Peyer's patch (tissue), 4 donors: ENCODE results near the gene SLC49A3. TPM values are rescaled to one million over a fixed set of nuclear protein-coding genes. Genes with fewer than 3 reads are reported as not detected.

ENCODE experiments used
- DNase-seq, 3 donors: peaks; one replicate each; pipeline ENCODE4 v3.0.0-alpha.2; 2017 to 2019
- H3K27ac ChIP-seq, 4 donors: fragments of 200-600 bp; sonication (generic); one replicate each; pipeline ENCODE4 v1.5.1; 2016 to 2019
- H3K27me3 ChIP-seq, 2 donors: fragments of 200-600 bp; sonication (generic); one replicate each; pipeline ENCODE4 v1.5.1; 2019
- H3K36me3 ChIP-seq, 3 donors: fragments of 200-600 bp; sonication (generic); one replicate each; pipeline ENCODE4 v1.5.1; 2016 to 2019
- H3K4me1 ChIP-seq, 4 donors: fragments of 200-600 bp; sonication (generic); one replicate each; pipeline ENCODE4 v1.5.1; 2016 to 2019
- H3K4me3 ChIP-seq, 4 donors: fragments of 200-600 bp; sonication (generic); 1 replicate in 3 of 4; 2 replicates in 1 of 4; pipeline ENCODE4 v1.5.1; 2016 to 2019; ENCODE audit warnings: mild to moderate bottlenecking in 1 of 4
- H3K9me3 ChIP-seq, 4 donors: fragments of 200-600 bp; sonication (generic); one replicate each; pipeline ENCODE4 v1.5.1; 2016 to 2019; ENCODE audit warnings: mild to moderate bottlenecking in 1 of 4
- CTCF ChIP-seq, 6 experiments: fragments of 450-650 bp in 4 of 6; fragments of 200-600 bp in 2 of 6; sonication (generic) in 1 of 6; IDR thresholded peaks; one replicate each; pipeline ENCODE4 v1.5.1; 2017 to 2019; ENCODE audit warnings: antibody characterized with exemption in 6 of 6, mild to moderate bottlenecking in 3 of 6, moderate library complexity in 1 of 6
- POLR2A ChIP-seq, 2 donors: fragments of 450-650 bp; IDR thresholded peaks; one replicate each; pipeline ENCODE4 v1.5.1; 2017; ENCODE audit warnings: antibody characterized with exemption in 2 of 2, mild to moderate bottlenecking in 2 of 2, moderate library complexity in 2 of 2
- total RNA-seq, 4 donors: library from RNA; depleted of rRNA; stranded (reverse); fragments of >200 nt; gene quantifications; one replicate each; pipeline ENCODE4 v1.1.0, GENCODE V29; 2016

SLC49A3 gene
- total RNA-seq, 4 donors from 2014 or later: 4.1 to 13.3 (median 9.4) TPM

DNA sequence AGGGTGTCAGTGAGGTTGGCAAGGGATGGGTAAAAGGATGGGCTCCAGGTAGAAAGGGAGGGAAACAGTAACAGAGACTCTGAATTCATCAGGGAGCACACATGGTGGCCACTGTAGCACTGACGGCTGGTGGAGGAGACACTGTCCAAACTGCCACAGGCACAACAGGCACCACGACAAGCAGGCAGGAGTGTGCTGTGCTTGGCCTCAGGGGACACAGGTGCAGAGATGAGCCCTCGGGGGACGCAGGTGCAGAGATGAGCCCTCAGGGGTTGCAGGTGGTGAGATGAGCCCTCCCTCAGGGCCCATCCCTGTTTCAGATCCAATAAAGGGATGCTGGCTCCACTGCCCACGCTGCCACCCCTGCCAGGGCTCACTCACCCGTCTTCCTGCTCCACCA, 56.0 kb downstream of the SLC49A3 start:
- H3K4me1 ChIP-seq: no peaks in the 10 kb centered on the region
- no peak for DNase-seq
- H3K9me3 ChIP-seq: no peaks in the 10 kb centered on the region
- no peaks in the 10 kb centered on the region for H3K27me3 ChIP-seq
- no peaks in the 10 kb centered on the region for H3K36me3 ChIP-seq
- no peak overlapping the region for H3K4me3 ChIP-seq
- no peak for TF ChIP-seq CTCF (IDR thresholded peaks at IDR 0.05)
- TF ChIP-seq POLR2A (IDR thresholded peaks at IDR 0.05): no peak
- no peak overlapping the region for H3K27ac ChIP-seq

- H3K9me3 ChIP-seq: no peaks in the 10 kb centered on the region
- no peak overlapping the region for H3K27ac ChIP-seq
- no peak for DNase-seq
- H3K27me3 ChIP-seq: no peaks in the 10 kb centered on the region
- H3K4me3 ChIP-seq: no peak overlapping the region
- no peak for TF ChIP-seq CTCF (IDR thresholded peaks at IDR 0.05)
- no peaks in the 10 kb centered on the region for H3K36me3 ChIP-seq
- H3K4me1 ChIP-seq: no peaks in the 10 kb centered on the region
Measured at GRCh38 chr4:632196-632790, 56.7 kb downstream of the SLC49A3 start.

Other genes with a start within 250 kb of the SLC49A3 start
- gene ZNF721, start 190.0 kb downstream of the SLC49A3 start, total RNA-seq: 10 to 100 TPM; 35.4 to 86.6 (median 40.5) TPM
- 100 to 1,000 TPM in 3 of 4 donors, 10 to 100 TPM in 1; 63.7 to 123 (median 108) TPM for gene PIGG, start 189.9 kb downstream of the SLC49A3 start, total RNA-seq
- not detected for gene TMEM271, start 112.9 kb downstream of the SLC49A3 start, total RNA-seq
- 1 to 10 TPM in 2 of 4 donors, under 1 TPM in 1, not detected in 1; 0.27 to 1.8 (median 1.4) TPM for gene PDE6B, start 63.6 kb downstream of the SLC49A3 start, total RNA-seq
- gene ATP5ME, start 14.9 kb downstream of the SLC49A3 start, total RNA-seq: 100 to 1,000 TPM; 102 to 259 (median 184) TPM
- 100 to 1,000 TPM in 2 of 4 donors, 10 to 100 TPM in 2; 82.8 to 135 (median 95.2) TPM for gene MYL5, start 14.6 kb downstream of the SLC49A3 start, total RNA-seq
- 100 to 1,000 TPM in 2 of 4 donors, 10 to 100 TPM in 2; 58.3 to 168 (median 93.0) TPM for gene PCGF3, start 16.7 kb upstream of the SLC49A3 start, total RNA-seq
- gene CPLX1, start 137.0 kb upstream of the SLC49A3 start, total RNA-seq: under 1 TPM in 2 of 4 donors, not detected in 2; 0.35 to 0.67 TPM
- gene GAK, start 243.2 kb upstream of the SLC49A3 start, total RNA-seq: 100 to 1,000 TPM; 248 to 362 (median 351) TPM
- gene TMEM175, start 243.3 kb upstream of the SLC49A3 start, total RNA-seq: 100 to 1,000 TPM in 1 of 4 donors, 10 to 100 TPM in 3; 46.1 to 111 (median 56.6) TPM